H1 (cell line): Measurements from ENCODE around the gene NFIA. TPM values are rescaled to one million over a fixed set of nuclear protein-coding genes. Genes with fewer than 3 reads are reported as not detected.

Source experiments
- RFX5 ChIP-seq: IDR thresholded peaks from 2 replicates; pipeline ENCODE4 v1.6.1; 2011; ENCODE audit warnings: low read depth, low read length, improper control_type of control experiment, borderline replicate concordance
- polyA plus RNA-seq, 7 experiments: library from polyadenylated mRNA; depleted of rRNA in 3 of 7; stranded (reverse) in 5 of 7; unstranded in 2 of 7; fragments of >200 nt in 5 of 7; fragments of 200-250 nt in 2 of 7; gene quantifications; 1 replicate in 5 of 7; 2 replicates in 1 of 7; 4 replicates in 1 of 7; pipeline versions ENCODE4 v1.2.1 to v1.2.3, GENCODE V29; 2011 to 2013; ENCODE audit warnings: missing spikeins in 2 of 7, mixed read lengths in 2 of 7
- total RNA-seq: library from RNA; stranded (reverse); fragmentation: NEBNext Ultra II Directional; extraction: Animal tissue kit (Norgen Biotek cat#: 25700); gene quantifications from 2 replicates; pipeline ENCODE4 v1.2.1, GENCODE V29; 2021

NFIA gene
- total and polyA plus RNA-seq, 2 of the 8 experiments (the other 6 are each of a cell fraction or from before 2014, with no cell fraction given) = 1.8 to 2.3 TPM

DNA sequence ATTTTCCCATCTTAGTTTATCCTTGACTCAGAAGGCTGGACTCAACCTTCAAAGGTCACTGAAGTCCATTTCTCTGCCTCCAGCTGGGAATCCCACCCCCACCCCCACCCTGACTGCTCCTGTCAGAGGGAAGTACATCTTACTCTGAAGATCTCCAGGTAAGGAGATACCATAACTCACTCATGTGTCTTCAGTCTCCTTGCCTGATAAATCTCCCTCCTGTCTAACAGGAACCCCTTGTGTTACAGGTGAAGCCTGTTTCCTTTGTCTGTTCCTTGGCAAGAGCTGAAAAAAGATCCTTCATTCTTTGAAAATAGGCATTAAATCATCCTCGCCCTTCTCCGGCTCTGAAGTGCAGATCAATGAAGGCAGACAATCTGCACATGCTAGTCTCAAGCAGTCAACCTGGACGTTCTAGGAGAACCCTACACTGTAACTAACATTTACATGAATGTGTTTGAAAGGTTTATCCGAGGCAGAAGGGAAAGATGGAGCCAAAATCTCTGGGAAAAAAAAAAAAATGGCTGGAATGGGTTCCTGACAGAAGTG lies 392.0 kb downstream of the NFIA start (continued):
- TF ChIP-seq RFX5 = no peak
- TF ChIP-seq, all 59 proteins: peak for 0
